ENCODE data around the gene EMP1.

The EMP1 gene

GRCh38 chr12:13223179-13223804 lies 26.8 kb downstream of the EMP1 start:
- DNase-seq (ENCODE audit: low spot score), result no peak

GRCh38 chr12:13223941-13224340 lies 27.4 kb downstream of the EMP1 start:
- no peak for DNase-seq (ENCODE audit: low spot score)

GRCh38 chr12:13227191-13227590 lies 30.7 kb downstream of the EMP1 start:
- no peak for DNase-seq (ENCODE audit: low spot score)

- no peak for DNase-seq (ENCODE audit: low spot score)
Observed at GRCh38 chr12:13228579-13228978, 32.1 kb downstream of the EMP1 start.

- DNase-seq (ENCODE audit: low spot score), result no peak
Observed at GRCh38 chr12:13229504-13229903, 33.0 kb downstream of the EMP1 start.

GRCh38 chr12:13230500-13230899 lies 34.0 kb downstream of the EMP1 start:
- no peak for DNase-seq (ENCODE audit: low spot score)

GRCh38 chr12:13233830-13234641 lies 37.5 kb downstream of the EMP1 start:
- DNase-seq (ENCODE audit: low spot score), result peak; percentile 33

GRCh38 chr12:13238204-13238603 lies 41.7 kb downstream of the EMP1 start:
- DNase-seq (ENCODE audit: low spot score), result no peak

GRCh38 chr12:13241833-13242488 lies 45.4 kb downstream of the EMP1 start:
- no peak for DNase-seq (ENCODE audit: low spot score)

- no peak for DNase-seq (ENCODE audit: low spot score)
Observed at GRCh38 chr12:13242936-13243335, 46.4 kb downstream of the EMP1 start.

- DNase-seq (ENCODE audit: low spot score), result no peak
Observed at GRCh38 chr12:13243516-13244070, 47.1 kb downstream of the EMP1 start.

GRCh38 chr12:13247596-13247995 lies 51.1 kb downstream of the EMP1 start:
- no peak for DNase-seq (ENCODE audit: low spot score)

- no peak for DNase-seq (ENCODE audit: low spot score)
Observed at GRCh38 chr12:13248964-13249363, 52.4 kb downstream of the EMP1 start.

GRCh38 chr12:13250416-13250815 lies 53.9 kb downstream of the EMP1 start:
- DNase-seq (ENCODE audit: low spot score), result no peak

- no peak for DNase-seq (ENCODE audit: low spot score)
Observed at GRCh38 chr12:13251521-13251920, 55.0 kb downstream of the EMP1 start.

GRCh38 chr12:13252024-13252423 lies 55.5 kb downstream of the EMP1 start:
- DNase-seq (ENCODE audit: low spot score), result no peak

GRCh38 chr12:13252616-13253015 lies 56.1 kb downstream of the EMP1 start:
- no peak for DNase-seq (ENCODE audit: low spot score)

- DNase-seq (ENCODE audit: low spot score), result no peak
Observed at GRCh38 chr12:13253966-13254760, 57.6 kb downstream of the EMP1 start.

- DNase-seq (ENCODE audit: low spot score), result peak; percentile 80
Observed at GRCh38 chr12:13255792-13256691, 59.5 kb downstream of the EMP1 start.

- no peak for DNase-seq (ENCODE audit: low spot score)
Observed at GRCh38 chr12:13256692-13257045, 60.1 kb downstream of the EMP1 start.

GRCh38 chr12:13257356-13257875 lies 60.9 kb downstream of the EMP1 start:
- no peak for DNase-seq (ENCODE audit: low spot score)
